PC-3 (cell line): ENCODE data around the gene POLR3F. TPM values are rescaled to one million over a fixed set of nuclear protein-coding genes. Genes with fewer than 3 reads are reported as not detected.
"Not testable (repeated sequence)": the region's sequence is repeated elsewhere in the genome, so short reads cannot be mapped to it uniquely, and the experiment has no call there.

Source experiments
- ATAC-seq: fragments of 200-7000 bp; cut with Tn5 transposase; 2 replicates; pipeline ENCODE4 v1.9.1; 2020; ENCODE audit warnings: mild to moderate bottlenecking, moderate library complexity
- BruUV-seq: library from RNA; stranded (reverse); fragments of 400-500 nt; replicated peaks from 2 replicates; lab custom pipeline; 2021; lab: Mats Ljungman, UMichigan
- CTCF ChIA-PET: fragments of 300-600 bp; sonication (Branson Sonifier 250); formaldehyde crosslinking; loops from one replicate; lab custom pipeline; 2022; ENCODE audit warnings: antibody characterized with exemption; lab: Charles Lee
- POLR2A ChIA-PET: fragments of 300-600 bp; sonication (Branson Sonifier 250); formaldehyde crosslinking; loops from one replicate; lab custom pipeline; 2022; ENCODE audit warnings: antibody characterized with exemption; ENCODE audit not compliant: unreplicated experiment; lab: Charles Lee
- DNase-seq: peaks from one replicate; pipeline ENCODE4 v3.0.0-alpha.2; 2015
- H2AFZ ChIP-seq: fragments of 300-600 bp; sonication (generic); 2 replicates; pipeline ENCODE4 v1.6.0; 2016; ENCODE audit warnings: antibody characterized with exemption, low read length
- H3F3A ChIP-seq: fragments of 300-600 bp; sonication (generic); one replicate; pipeline ENCODE4 v1.6.0; 2017; ENCODE audit warnings: antibody characterized with exemption, low read length, control low read depth, mild to moderate bottlenecking; ENCODE audit not compliant: unreplicated experiment
- H3K27ac ChIP-seq: fragments of 300-600 bp; sonication (generic); 2 replicates; pipeline ENCODE4 v1.5.1; 2016; ENCODE audit warnings: mild to moderate bottlenecking, low read length
- H3K27me3 ChIP-seq: fragments of 300-600 bp; sonication (generic); 2 replicates; pipeline ENCODE4 v1.6.1; 2016; ENCODE audit warnings: low read length, mixed read lengths
- H3K36me3 ChIP-seq: fragments of 300-600 bp; sonication (generic); 2 replicates; pipeline ENCODE4 v1.6.1; 2016; ENCODE audit warnings: low read depth, mixed run types, low read length, mixed read lengths
- H3K4me1 ChIP-seq: fragments of 300-600 bp; sonication (generic); 2 replicates; pipeline ENCODE4 v1.5.1; 2016; ENCODE audit warnings: low read length; ENCODE audit not compliant: insufficient read depth
- H3K4me2 ChIP-seq: fragments of 300-600 bp; sonication (generic); 2 replicates; pipeline ENCODE4 v1.6.0; 2016; ENCODE audit warnings: low read length
- H3K4me3 ChIP-seq: fragments of 300-600 bp; sonication (generic); 2 replicates; pipeline ENCODE4 v1.5.1; 2016; ENCODE audit warnings: mild to moderate bottlenecking, low read length, mixed read lengths
- H3K79me2 ChIP-seq: fragments of 300-600 bp; sonication (generic); 2 replicates; pipeline ENCODE4 v1.6.1; 2017; ENCODE audit warnings: low read length, mixed read lengths
- H3K9ac ChIP-seq: fragments of 300-600 bp; sonication (generic); 2 replicates; pipeline ENCODE4 v1.6.0; 2016; ENCODE audit warnings: mild to moderate bottlenecking, low read length
- H3K9me2 ChIP-seq: fragments of 300-600 bp; sonication (generic); replicated peaks from 2 replicates; pipeline ENCODE4 v1.6.1; 2016; ENCODE audit warnings: mixed run types, low read length, mixed read lengths
- H3K9me3 ChIP-seq: fragments of 300-600 bp; sonication (generic); 2 replicates; pipeline ENCODE4 v1.6.1; 2016; ENCODE audit warnings: low read length, mixed read lengths
- H4K20me1 ChIP-seq: fragments of 300-600 bp; sonication (generic); 2 replicates; pipeline ENCODE4 v1.6.1; 2016; ENCODE audit warnings: low read length, mixed read lengths
- CTCF ChIP-seq: fragments of 300-600 bp; sonication (generic); conservative IDR thresholded peaks from 2 replicates; pipeline ENCODE4 v1.5.1; 2017; ENCODE audit warnings: antibody characterized with exemption, low read depth, mild to moderate bottlenecking, low read length
- EZH2 ChIP-seq: fragments of 300-600 bp; sonication (generic); IDR thresholded peaks from one replicate; pipeline ENCODE4 v1.6.1; 2017; ENCODE audit warnings: antibody characterized with exemption, mild to moderate bottlenecking, low read length; ENCODE audit not compliant: unreplicated experiment
- EZH2phosphoT487 ChIP-seq: fragments of 300-600 bp; sonication (generic); IDR thresholded peaks from 2 replicates; pipeline ENCODE4 v1.6.1; 2018; ENCODE audit warnings: mild to moderate bottlenecking, antibody characterized with exemption, low read length, borderline replicate concordance
- intact Hi-C: fragments of 100-400 bp; cut with micrococcal nuclease; formaldehyde crosslinking; loops from 2 replicates; pipeline ENCODE4 v1.9.0; 2023
- total RNA-seq: library from RNA; depleted of rRNA; stranded (reverse); fragments of >200 nt; gene quantifications from 2 replicates; pipeline ENCODE4 v1.2.3, GENCODE V29; 2014

The POLR3F gene
- total RNA-seq, 1 experiment from 2014 or later, result 28.2 TPM

- H3K27me3 ChIP-seq, result no peaks in the 10 kb centered on the region
Measured at GRCh38 chr20:18497603-18498002, 30.4 kb downstream of the POLR3F start.

GRCh38 chr20:18501672-18502071 lies 34.5 kb downstream of the POLR3F start:
- BruUV-seq, POLR2A ChIA-PET: not testable (repeated sequence)
- CTCF ChIA-PET, result interaction anchor here (0.6 kb wide), 1 partner anchor 35 kb away, joined by 3 read pairs; the partner anchor contains the start of genes DZANK1 and POLR3F

More at GRCh38 chr20:18497603-18498002, 30.4 kb downstream of the POLR3F start:
- Histone ChIP-seq H3K27ac (no peak overlapping the region), H3K79me2 (peaks cover 10% of the 10 kb centered on the region), H3K4me2 (peak overlapping the region; percentile 89), H3K4me1 (peaks cover 15% of the 10 kb centered on the region), H4K20me1 (no peaks in the 10 kb centered on the region), H3K9me2 (no peaks in the 10 kb centered on the region), H3K4me3 (peak overlapping the region; percentile 92), H3K9me3 (no peaks in the 10 kb centered on the region), H2AFZ (peak overlapping the region; percentile 93), H3F3A (no peaks in the 10 kb centered on the region), H3K36me3 (no peaks in the 10 kb centered on the region), H3K9ac (peak overlapping the region; percentile 75)
- intact Hi-C loops, result no loop called here
- ATAC-seq, result no peak
- DNase-seq, result no peak
- POLR2A ChIA-PET, result interaction anchor here (0.6 to 1.6 kb wide), 2 partner anchors 10 to 1479 kb away, joined by 6 to 18 read pairs; partner anchors contain the start of gene SEC23B
- CTCF ChIA-PET, result no interaction called here
- no peak for TF ChIP-seq EZH2phosphoT487
- TF ChIP-seq CTCF, result no peak
- TF ChIP-seq EZH2, result no peak
- BruUV-seq, result TSS peak; percentile 39

GRCh38 chr20:18504479-18505060 lies 37.4 kb downstream of the POLR3F start:
- peaks cover 18% of the 10 kb centered on the region for H3K79me2 ChIP-seq
- H3K4me2 ChIP-seq, result no peak overlapping the region
- H3K4me3 ChIP-seq, result no peak overlapping the region
- H3K36me3 ChIP-seq, result no peaks in the 10 kb centered on the region
- peaks cover 13% of the 10 kb centered on the region for H3K4me1 ChIP-seq
- no peak for TF ChIP-seq EZH2
- no peak for TF ChIP-seq CTCF
- TF ChIP-seq EZH2phosphoT487, result no peak
- H4K20me1 ChIP-seq, result no peaks in the 10 kb centered on the region
- DNase-seq (no peak), ATAC-seq (no peak)
- H3K27ac ChIP-seq, result no peak overlapping the region
- no peak overlapping the region for H3K9ac ChIP-seq
- BruUV-seq, result no TSS peak
- H3K9me3 ChIP-seq, result no peaks in the 10 kb centered on the region
- ChIA-PET CTCF (no interaction called here), POLR2A (no interaction called here)
- no peaks in the 10 kb centered on the region for H3K27me3 ChIP-seq
- H3F3A ChIP-seq, result no peaks in the 10 kb centered on the region
- H2AFZ ChIP-seq, result no peak overlapping the region
- H3K9me2 ChIP-seq, result no peaks in the 10 kb centered on the region
- intact Hi-C loops, result no loop called here

More at GRCh38 chr20:18501672-18502071, 34.5 kb downstream of the POLR3F start:
- H3K27me3 ChIP-seq, H3K9me3 ChIP-seq, H3K4me1 ChIP-seq, intact Hi-C loops, H3F3A ChIP-seq, H2AFZ ChIP-seq, H3K4me3 ChIP-seq, H3K36me3 ChIP-seq, DNase-seq, H4K20me1 ChIP-seq, H3K4me2 ChIP-seq, H3K9me2 ChIP-seq, H3K27ac ChIP-seq, ATAC-seq, H3K79me2 ChIP-seq, H3K9ac ChIP-seq: not testable (repeated sequence)
